Fibroblast of lung (primary cell): ENCODE data around the gene ADAMTS3.

Source experiments
- CTCF ChIP-seq, 2 donors: IDR thresholded peaks in 1 of 2; conservative IDR thresholded peaks in 1 of 2; 1 replicate in 1 of 2; 2 replicates in 1 of 2; pipeline ENCODE4 v1.5.1; 2011 to 2012; ENCODE audit warnings: low read length in 2 of 2, control low read depth in 1 of 2, inconsistent platforms in 1 of 2, low read depth in 1 of 2, mild to moderate bottlenecking in 1 of 2
- EZH2 ChIP-seq: IDR thresholded peaks from 2 replicates; pipeline ENCODE4 v1.5.1; 2012; ENCODE audit warnings: low read length, control low read depth, mild to moderate bottlenecking; ENCODE audit errors: missing control alignments

- TF ChIP-seq CTCF (conservative IDR thresholded peaks at IDR 0.05 in 1 of 2, IDR thresholded peaks at IDR 0.05 in 1 of 2; ENCODE audit: low read depth in 1 of 2, low read length in 2 of 2) (no peak), EZH2 (no peak)
Measured at GRCh38 chr4:72564789-72565188, 4.2 kb downstream of the ADAMTS3 start.
